GM23248 (cell line): ENCODE measurements around the gene ARHGAP19.

Experiments used
- EZH2 ChIP-seq: fragments of 200-600 bp; sonication (generic); IDR thresholded peaks from 2 replicates; pipeline ENCODE4 v1.6.1; 2018; ENCODE audit warnings: antibody characterized with exemption, mild to moderate bottlenecking; ENCODE audit not compliant: insufficient read depth, poor library complexity, severe bottlenecking
- EZH2phosphoT487 ChIP-seq: fragments of 200-600 bp; sonication (generic); IDR thresholded peaks from 2 replicates; pipeline ENCODE4 v1.6.1; 2018; ENCODE audit warnings: antibody characterized with exemption, moderate library complexity, mild to moderate bottlenecking, low read depth; ENCODE audit not compliant: insufficient read depth

DNA sequence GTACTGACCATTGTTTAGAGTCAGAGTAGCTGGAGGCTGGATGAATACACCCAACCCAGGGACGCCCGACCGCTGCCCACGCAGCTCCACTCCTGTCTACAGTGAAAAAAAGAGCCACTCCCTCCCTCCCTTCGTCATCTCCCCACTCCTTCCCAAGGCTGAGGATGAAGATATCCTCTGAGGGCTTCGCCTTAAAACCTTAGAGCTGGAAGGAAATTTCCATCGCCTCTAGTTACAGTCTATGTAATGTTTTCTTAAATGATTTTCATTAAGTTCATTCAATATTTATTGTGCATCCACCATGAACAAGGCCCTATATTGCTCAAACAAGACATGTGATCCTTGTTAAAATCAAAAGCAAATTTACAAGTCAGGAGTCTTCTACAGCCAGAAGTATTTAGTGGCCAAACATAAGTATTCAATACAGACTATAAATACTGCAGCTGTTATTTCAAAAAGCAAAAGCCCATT lies 95.4 kb downstream of the ARHGAP19 start:
- TF ChIP-seq EZH2 (no peak), EZH2phosphoT487 (no peak)
